CD14-positive monocyte (primary cell): ENCODE results near the gene RAB11B. TPM values are rescaled to one million over a fixed set of nuclear protein-coding genes. Genes with fewer than 3 reads are reported as not detected.

Experiments used
- DNase-seq, 3 donors: peaks; one replicate each; pipeline ENCODE4 v3.0.0-alpha.2; 2011 to 2022
- H2AFZ ChIP-seq: 2 replicates; pipeline ENCODE4 v1.6.0; 2012; ENCODE audit warnings: mild to moderate bottlenecking, low read depth, low read length, inconsistent platforms; ENCODE audit not compliant: insufficient read depth, poor library complexity, severe bottlenecking
- H3K27ac ChIP-seq, 2 donors: 1 replicate in 1 of 2; 2 replicates in 1 of 2; pipeline ENCODE4 v1.5.1; 2012 to 2013; ENCODE audit warnings: low read length in 2 of 2, control low read depth in 1 of 2, inconsistent platforms in 1 of 2, low read depth in 1 of 2, mild to moderate bottlenecking in 1 of 2
- H3K27me3 ChIP-seq, 2 donors: one replicate each; pipeline versions ENCODE4 v1.6.0 to v1.6.1; 2011 to 2013; ENCODE audit warnings: low read length in 2 of 2; ENCODE audit not compliant: control insufficient read depth in 2 of 2, insufficient read depth in 2 of 2
- H3K36me3 ChIP-seq, 2 donors: replicated peaks in 1 of 2; 1 replicate in 1 of 2; 2 replicates in 1 of 2; pipeline versions ENCODE4 v1.5.1 to v1.6.1; 2012 to 2013; ENCODE audit warnings: low read length in 2 of 2, control low read depth in 1 of 2, inconsistent platforms in 1 of 2, mild to moderate bottlenecking in 1 of 2; ENCODE audit not compliant: insufficient read depth in 2 of 2, control insufficient read depth in 1 of 2
- H3K4me1 ChIP-seq, 2 donors: 1 replicate in 1 of 2; 2 replicates in 1 of 2; pipeline versions ENCODE4 v1.5.1 to v1.6.1; 2012 to 2013; ENCODE audit warnings: low read length in 2 of 2, control low read depth in 1 of 2, inconsistent platforms in 1 of 2, mild to moderate bottlenecking in 1 of 2, moderate library complexity in 1 of 2; ENCODE audit not compliant: insufficient read depth in 2 of 2, control insufficient read depth in 1 of 2
- H3K4me2 ChIP-seq: replicated peaks from 2 replicates; pipeline ENCODE3; 2012; ENCODE audit warnings: low read length, moderate library complexity, mild to moderate bottlenecking; ENCODE audit not compliant: poor library complexity, severe bottlenecking; ENCODE audit errors: extremely low read depth
- H3K4me3 ChIP-seq, 3 experiments: fragments of 200-600 bp in 1 of 3; sonication (generic) in 1 of 3; replicated peaks in 1 of 3; 1 replicate in 2 of 3; 2 replicates in 1 of 3; pipeline ENCODE4 v1.5.1; 2011 to 2013; ENCODE audit warnings: low read length in 3 of 3, mild to moderate bottlenecking in 3 of 3, control low read depth in 2 of 3, low read depth in 2 of 3, inconsistent platforms in 1 of 3, moderate library complexity in 1 of 3
- H3K79me2 ChIP-seq: 2 replicates; pipeline ENCODE4 v1.6.0; 2012; ENCODE audit warnings: mild to moderate bottlenecking, control low read depth, inconsistent platforms, low read length, moderate library complexity; ENCODE audit not compliant: insufficient read depth
- H3K9ac ChIP-seq: 2 replicates; pipeline ENCODE4 v1.6.0; 2017; ENCODE audit warnings: low read length, mild to moderate bottlenecking; ENCODE audit not compliant: insufficient read depth, poor library complexity, severe bottlenecking
- H3K9me3 ChIP-seq, 2 donors: replicated peaks in 1 of 2; 1 replicate in 1 of 2; 2 replicates in 1 of 2; pipeline versions ENCODE4 v1.5.1 to v1.6.1; 2012 to 2013; ENCODE audit warnings: low read length in 2 of 2, control low read depth in 1 of 2; ENCODE audit not compliant: control insufficient read depth in 1 of 2, insufficient read depth in 1 of 2
- H4K20me1 ChIP-seq: 2 replicates; pipeline ENCODE4 v1.6.0; 2012; ENCODE audit warnings: mild to moderate bottlenecking, low read length, control low read depth, moderate library complexity; ENCODE audit not compliant: insufficient read depth
- H3K27ac Mint-ChIP-seq, 7 donors: one replicate each; pipeline ENCODE4 v1.8.0; 2020; ENCODE audit warnings: mild to moderate bottlenecking in 7 of 7, mixed read lengths in 7 of 7, moderate library complexity in 6 of 7, inconsistent platforms in 2 of 7
- H3K27me3 Mint-ChIP-seq, 3 donors: one replicate each; pipeline ENCODE4 v1.8.0; 2021 to 2022; ENCODE audit warnings: low read depth in 3 of 3, mild to moderate bottlenecking in 3 of 3, mixed read lengths in 3 of 3, moderate library complexity in 3 of 3, inconsistent platforms in 1 of 3
- H3K36me3 Mint-ChIP-seq, 2 donors: one replicate each; pipeline ENCODE4 v1.8.0; 2020; ENCODE audit warnings: mixed read lengths in 2 of 2, inconsistent platforms in 1 of 2, mild to moderate bottlenecking in 1 of 2
- H3K4me1 Mint-ChIP-seq: one replicate; pipeline ENCODE4 v1.8.0; 2020; ENCODE audit warnings: mild to moderate bottlenecking, mixed read lengths
- H3K4me3 Mint-ChIP-seq, 2 donors: one replicate each; pipeline ENCODE4 v1.8.0; 2020; ENCODE audit warnings: mild to moderate bottlenecking in 2 of 2, mixed read lengths in 2 of 2, moderate library complexity in 1 of 2
- H3K9me3 Mint-ChIP-seq, 7 donors: one replicate each; pipeline ENCODE4 v1.8.0; 2020 to 2022; ENCODE audit warnings: mixed read lengths in 7 of 7, mild to moderate bottlenecking in 6 of 7, moderate library complexity in 6 of 7, inconsistent platforms in 2 of 7
- WGBS: methylation state at CpG from one replicate; pipeline ENCODE4 v1.1.5; 2013; ENCODE audit warnings: missing lambda C conversion rate; ENCODE audit not compliant: insufficient coverage; 5-methylcytosine and 5-hydroxymethylcytosine counted together
- intact Hi-C, 2 donors: fragments of 100-400 bp; cut with micrococcal nuclease; formaldehyde crosslinking; loops; one replicate each; pipeline versions ENCODE4 v1.15.0 to v1.15.1; 2023
- polyA plus RNA-seq, 3 donors: library from polyadenylated mRNA; depleted of rRNA in 1 of 3; unstranded in 2 of 3; stranded (reverse) in 1 of 3; fragments of 300-500 nt in 2 of 3; fragments of >200 nt in 1 of 3; fragmentation: Illumina TruSeq in 2 of 3; gene quantifications; 1 replicate in 2 of 3; 2 replicates in 1 of 3; pipeline ENCODE4 v1.2.3, GENCODE V29; 2012 to 2021
- TF ChIP-seq, protein P1 (sequence below): fragments of 200-600 bp; IDR thresholded peaks from one replicate; pipeline ENCODE4 v1.8.0; 2022; ENCODE audit warnings: antibody characterized with exemption, mild to moderate bottlenecking

The RAB11B gene
- polyA plus RNA-seq, 3 donors: 36.5 to 128 (median 45.4) TPM

DNA sequence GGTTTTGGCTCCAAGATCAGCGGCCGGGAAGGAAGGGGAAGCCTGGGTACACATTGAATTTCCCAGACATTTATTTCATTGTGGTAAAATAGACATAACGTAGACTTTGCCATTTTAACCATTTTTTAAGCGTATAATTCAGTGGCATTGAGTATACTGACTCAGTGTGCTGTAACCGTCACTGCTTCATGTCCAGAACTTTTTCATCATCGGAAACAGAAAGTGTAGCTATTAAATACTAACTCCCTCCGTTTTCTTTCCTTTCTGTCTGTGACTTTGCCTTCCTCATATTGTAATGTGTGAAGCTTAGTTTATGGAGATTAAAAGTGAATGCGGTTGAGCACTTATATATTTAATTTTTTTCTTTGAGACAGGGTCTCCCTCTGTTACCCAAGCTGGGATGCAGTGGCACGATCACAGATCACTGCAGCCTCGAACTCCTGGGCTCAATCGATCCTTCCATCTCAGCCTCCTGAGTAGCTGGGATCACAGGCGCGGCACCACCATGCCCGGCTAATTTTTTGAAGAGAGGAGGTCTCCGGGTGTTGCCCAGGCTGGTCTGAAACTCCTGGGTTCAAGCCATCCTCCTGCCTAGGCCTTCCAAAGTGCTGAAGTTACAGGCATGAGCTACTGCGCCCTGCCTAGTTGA lies 56.0 kb downstream of the RAB11B start:
- TF ChIP-seq, protein P1, sequence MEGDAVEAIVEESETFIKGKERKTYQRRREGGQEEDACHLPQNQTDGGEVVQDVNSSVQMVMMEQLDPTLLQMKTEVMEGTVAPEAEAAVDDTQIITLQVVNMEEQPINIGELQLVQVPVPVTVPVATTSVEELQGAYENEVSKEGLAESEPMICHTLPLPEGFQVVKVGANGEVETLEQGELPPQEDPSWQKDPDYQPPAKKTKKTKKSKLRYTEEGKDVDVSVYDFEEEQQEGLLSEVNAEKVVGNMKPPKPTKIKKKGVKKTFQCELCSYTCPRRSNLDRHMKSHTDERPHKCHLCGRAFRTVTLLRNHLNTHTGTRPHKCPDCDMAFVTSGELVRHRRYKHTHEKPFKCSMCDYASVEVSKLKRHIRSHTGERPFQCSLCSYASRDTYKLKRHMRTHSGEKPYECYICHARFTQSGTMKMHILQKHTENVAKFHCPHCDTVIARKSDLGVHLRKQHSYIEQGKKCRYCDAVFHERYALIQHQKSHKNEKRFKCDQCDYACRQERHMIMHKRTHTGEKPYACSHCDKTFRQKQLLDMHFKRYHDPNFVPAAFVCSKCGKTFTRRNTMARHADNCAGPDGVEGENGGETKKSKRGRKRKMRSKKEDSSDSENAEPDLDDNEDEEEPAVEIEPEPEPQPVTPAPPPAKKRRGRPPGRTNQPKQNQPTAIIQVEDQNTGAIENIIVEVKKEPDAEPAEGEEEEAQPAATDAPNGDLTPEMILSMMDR: no peak
- Histone ChIP-seq H3K27ac (peak overlapping the region; percentile 64 to 94), H3K9ac (peak overlapping the region; percentile 98), H3K79me2 (peaks cover 64% of the 10 kb centered on the region), H2AFZ (no peak overlapping the region), H3K9me3 (no peaks in the 10 kb centered on the region), H3K27me3 (no peaks in the 10 kb centered on the region), H3K36me3 (peaks cover 13 to 16% of the 10 kb centered on the region in 2 donors), H3K4me1 (peaks cover 25 to 26% of the 10 kb centered on the region in 2 donors), H4K20me1 (peaks cover 63% of the 10 kb centered on the region), H3K4me3 (peak overlapping the region; percentile 90 to 94 (median 94)), H3K4me2 (peak overlapping the region; percentile 89)
- Mint-ChIP-seq H3K27me3 (peaks cover 0 to 6% (median 3%) of the 10 kb centered on the region in 3 donors), H3K4me1 (peaks cover 49% of the 10 kb centered on the region), H3K36me3 (peaks cover 20 to 24% of the 10 kb centered on the region in 2 donors), H3K27ac (peak overlapping the region; percentile 85 to 94 (median 92)), H3K9me3 (no peaks in the 10 kb centered on the region), H3K4me3 (peak overlapping the region; percentile 93 to 98)
- intact Hi-C loops: loop anchor here (5.0 to 10.0 kb wide), 2 partner anchors 34 to 59 kb away; partner anchors contain the start of genes MARCHF2 (in 2 of the 2) and PRAM1 (in 1 of the 2)
- DNase-seq: no peak
- 83% methylated on average over 7 of the region's 16 CpGs for WGBS

DNA sequence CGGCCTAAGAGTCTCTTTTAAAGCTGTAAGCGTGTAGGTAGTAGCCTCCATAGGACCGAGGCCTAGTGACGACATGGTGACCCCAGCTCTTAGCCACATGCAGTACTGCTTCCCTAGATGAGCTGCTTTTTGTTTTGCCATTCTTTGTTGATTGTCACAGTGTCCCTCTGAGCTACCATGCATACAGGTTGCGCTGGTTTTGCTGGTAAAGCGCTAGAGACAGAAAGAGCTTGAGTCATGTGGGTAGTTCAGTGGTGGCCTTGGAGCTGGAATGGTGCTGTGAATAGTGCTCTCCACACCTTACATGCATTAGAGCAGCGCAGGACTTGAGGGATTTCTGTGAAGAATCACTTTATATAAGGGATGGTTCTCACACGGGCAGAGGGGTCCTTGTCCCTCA lies 59.7 kb downstream of the RAB11B start:
- H3K36me3 Mint-ChIP-seq: peaks cover 35 to 45% of the 10 kb centered on the region in 2 donors
- Histone ChIP-seq H4K20me1 (peaks cover 99% of the 10 kb centered on the region), H3K27ac (peak overlapping the region in 1 of 2 donors; percentile 44), H2AFZ (no peak overlapping the region), H3K36me3 (peaks cover 23 to 44% of the 10 kb centered on the region in 2 donors), H3K4me2 (no peak overlapping the region), H3K4me1 (peaks cover 17 to 19% of the 10 kb centered on the region in 2 donors), H3K79me2 (peaks cover 99% of the 10 kb centered on the region), H3K9me3 (no peaks in the 10 kb centered on the region), H3K9ac (no peak overlapping the region), H3K4me3 (no peak overlapping the region), H3K27me3 (no peaks in the 10 kb centered on the region)
- DNase-seq: no peak
- TF ChIP-seq, protein P1: no peak
- H3K27me3 Mint-ChIP-seq: peaks cover 0 to 1% (median 0%) of the 10 kb centered on the region in 3 donors
- H3K4me1 Mint-ChIP-seq: peaks cover 64% of the 10 kb centered on the region
- H3K27ac Mint-ChIP-seq: peak overlapping the region in 3 of 7 donors; percentile 18 to 86 (median 84)
- no peak overlapping the region for H3K4me3 Mint-ChIP-seq
- no peaks in the 10 kb centered on the region for H3K9me3 Mint-ChIP-seq
- intact Hi-C loops: loop anchor here (5.0 to 10.0 kb wide), 2 partner anchors 38 to 55 kb away; partner anchors contain the start of genes MARCHF2 (in 2 of the 2) and PRAM1 (in 1 of the 2)
- WGBS: 91% methylated on average over 5 of the region's 8 CpGs
